Measurements from ENCODE around the gene NR5A2.

DNA sequence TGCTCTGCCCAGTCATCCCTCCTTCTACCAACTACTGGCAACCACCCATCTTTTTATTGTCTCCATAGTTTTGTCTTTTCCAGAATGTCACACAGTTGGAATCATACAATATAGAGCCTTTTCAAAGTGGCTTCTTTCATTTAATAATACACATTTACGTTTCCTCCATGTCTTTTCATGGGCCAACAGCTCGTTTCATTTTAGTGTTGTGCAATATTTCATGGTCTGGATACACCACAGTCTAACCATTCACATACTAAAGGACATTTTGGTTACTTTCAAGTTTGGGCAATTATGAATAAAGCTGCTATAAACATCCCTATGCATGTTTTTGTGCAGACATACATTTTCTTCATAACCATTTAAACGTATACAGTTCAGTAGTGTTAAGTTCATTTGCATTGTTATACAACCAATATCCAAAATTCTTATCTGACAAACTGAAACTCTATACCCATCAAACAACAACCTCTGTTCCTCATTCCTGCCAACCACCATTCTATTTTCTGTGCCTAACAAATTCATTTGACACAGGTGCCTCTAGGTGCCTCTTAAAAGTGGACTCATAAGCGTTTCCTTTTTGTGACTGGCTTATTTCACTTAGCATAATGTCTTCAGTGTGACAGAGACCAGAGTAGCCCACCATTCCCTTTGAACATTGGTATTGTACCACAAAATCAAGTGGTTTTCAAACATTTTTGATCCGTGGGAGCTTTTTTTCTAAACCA, 138.1 kb downstream of the NR5A2 start:
- TF ChIP-seq, protein P1, sequence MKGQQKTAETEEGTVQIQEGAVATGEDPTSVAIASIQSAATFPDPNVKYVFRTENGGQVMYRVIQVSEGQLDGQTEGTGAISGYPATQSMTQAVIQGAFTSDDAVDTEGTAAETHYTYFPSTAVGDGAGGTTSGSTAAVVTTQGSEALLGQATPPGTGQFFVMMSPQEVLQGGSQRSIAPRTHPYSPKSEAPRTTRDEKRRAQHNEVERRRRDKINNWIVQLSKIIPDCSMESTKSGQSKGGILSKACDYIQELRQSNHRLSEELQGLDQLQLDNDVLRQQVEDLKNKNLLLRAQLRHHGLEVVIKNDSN (IDR thresholded peaks at IDR 0.05; ENCODE audit: borderline replicate concordance, extremely low read length, insufficient read depth, low read depth, low read length), result no peak
- TF ChIP-seq MYC (IDR thresholded peaks at IDR 0.05; ENCODE audit: insufficient read depth, insufficient read length, insufficient replicate concordance, low read length, severe bottlenecking), result no peak
- TF ChIP-seq NRF1 (conservative IDR thresholded peaks at IDR 0.05; ENCODE audit: low read depth, low read length), result no peak
- TF ChIP-seq DPF2 (IDR thresholded peaks at IDR 0.05), result no peak
- TF ChIP-seq ZNF274 (IDR thresholded peaks at IDR 0.05; ENCODE audit: insufficient read depth, insufficient read length), result no peak
- no peak for TF ChIP-seq TAF1 (IDR thresholded peaks at IDR 0.05; ENCODE audit: borderline replicate concordance, low read depth, low read length)
- no peak for TF ChIP-seq ZZZ3 (IDR thresholded peaks at IDR 0.05; ENCODE audit: control insufficient read depth, insufficient read length, low read depth)
- no peak for TF ChIP-seq IKZF1 (conservative IDR thresholded peaks at IDR 0.05)
- TF ChIP-seq HDAC2 (IDR thresholded peaks at IDR 0.05), result no peak
- TF ChIP-seq, protein P2, sequence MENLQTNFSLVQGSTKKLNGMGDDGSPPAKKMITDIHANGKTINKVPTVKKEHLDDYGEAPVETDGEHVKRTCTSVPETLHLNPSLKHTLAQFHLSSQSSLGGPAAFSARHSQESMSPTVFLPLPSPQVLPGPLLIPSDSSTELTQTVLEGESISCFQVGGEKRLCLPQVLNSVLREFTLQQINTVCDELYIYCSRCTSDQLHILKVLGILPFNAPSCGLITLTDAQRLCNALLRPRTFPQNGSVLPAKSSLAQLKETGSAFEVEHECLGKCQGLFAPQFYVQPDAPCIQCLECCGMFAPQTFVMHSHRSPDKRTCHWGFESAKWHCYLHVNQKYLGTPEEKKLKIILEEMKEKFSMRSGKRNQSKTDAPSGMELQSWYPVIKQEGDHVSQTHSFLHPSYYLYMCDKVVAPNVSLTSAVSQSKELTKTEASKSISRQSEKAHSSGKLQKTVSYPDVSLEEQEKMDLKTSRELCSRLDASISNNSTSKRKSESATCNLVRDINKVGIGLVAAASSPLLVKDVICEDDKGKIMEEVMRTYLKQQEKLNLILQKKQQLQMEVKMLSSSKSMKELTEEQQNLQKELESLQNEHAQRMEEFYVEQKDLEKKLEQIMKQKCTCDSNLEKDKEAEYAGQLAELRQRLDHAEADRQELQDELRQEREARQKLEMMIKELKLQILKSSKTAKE (IDR thresholded peaks at IDR 0.05; ENCODE audit: low read depth, poor library complexity, severe bottlenecking), result no peak
- TF ChIP-seq, protein P3, sequence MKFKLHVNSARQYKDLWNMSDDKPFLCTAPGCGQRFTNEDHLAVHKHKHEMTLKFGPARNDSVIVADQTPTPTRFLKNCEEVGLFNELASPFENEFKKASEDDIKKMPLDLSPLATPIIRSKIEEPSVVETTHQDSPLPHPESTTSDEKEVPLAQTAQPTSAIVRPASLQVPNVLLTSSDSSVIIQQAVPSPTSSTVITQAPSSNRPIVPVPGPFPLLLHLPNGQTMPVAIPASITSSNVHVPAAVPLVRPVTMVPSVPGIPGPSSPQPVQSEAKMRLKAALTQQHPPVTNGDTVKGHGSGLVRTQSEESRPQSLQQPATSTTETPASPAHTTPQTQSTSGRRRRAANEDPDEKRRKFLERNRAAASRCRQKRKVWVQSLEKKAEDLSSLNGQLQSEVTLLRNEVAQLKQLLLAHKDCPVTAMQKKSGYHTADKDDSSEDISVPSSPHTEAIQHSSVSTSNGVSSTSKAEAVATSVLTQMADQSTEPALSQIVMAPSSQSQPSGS (IDR thresholded peaks at IDR 0.05; ENCODE audit: low read length), result no peak

All from GM12878 (cell line).